SH-SY5Y (cell line): ENCODE results near the gene ZNF860.

Source experiments
- GATA2 ChIP-seq: IDR thresholded peaks from 2 replicates; pipeline ENCODE4 v1.6.1; 2011; ENCODE audit warnings: mild to moderate bottlenecking, low read depth, low read length
- GATA3 ChIP-seq: IDR thresholded peaks from 2 replicates; pipeline ENCODE4 v1.6.1; 2011; ENCODE audit warnings: low read depth, mild to moderate bottlenecking, low read length, moderate library complexity

The ZNF860 gene

GRCh38 chr3:32002561-32003368 lies 21.2 kb downstream of the ZNF860 start:
- TF ChIP-seq GATA2 (no peak), GATA3 (no peak)

GRCh38 chr3:32003380-32003779 lies 21.8 kb downstream of the ZNF860 start:
- TF ChIP-seq GATA2 (no peak), GATA3 (no peak)

- TF ChIP-seq GATA2 (no peak), GATA3 (no peak)
Measured at GRCh38 chr3:32004113-32004765, 22.7 kb downstream of the ZNF860 start.

- TF ChIP-seq GATA2 (no peak), GATA3 (no peak)
Measured at GRCh38 chr3:32009101-32009500, 27.6 kb downstream of the ZNF860 start.

GRCh38 chr3:32009957-32010356 lies 28.4 kb downstream of the ZNF860 start:
- TF ChIP-seq GATA3 (no peak), GATA2 (no peak)

GRCh38 chr3:32017286-32017685 lies 35.7 kb downstream of the ZNF860 start:
- TF ChIP-seq GATA3: no peak
- TF ChIP-seq GATA2: no peak

GRCh38 chr3:32018757-32019564 lies 37.4 kb downstream of the ZNF860 start:
- TF ChIP-seq GATA3 (no peak), GATA2 (no peak)

- TF ChIP-seq GATA3: no peak
- no peak for TF ChIP-seq GATA2
Measured at GRCh38 chr3:32021155-32021554, 39.6 kb downstream of the ZNF860 start.

- TF ChIP-seq GATA3 (no peak), GATA2 (no peak)
Measured at GRCh38 chr3:32021748-32022147, 40.2 kb downstream of the ZNF860 start.

GRCh38 chr3:32022947-32023346 lies 41.4 kb downstream of the ZNF860 start:
- no peak for TF ChIP-seq GATA2
- no peak for TF ChIP-seq GATA3

- no peak for TF ChIP-seq GATA2
- TF ChIP-seq GATA3: no peak
Measured at GRCh38 chr3:32026593-32026992, 45.0 kb downstream of the ZNF860 start.

GRCh38 chr3:32037932-32038267 lies 56.4 kb downstream of the ZNF860 start:
- TF ChIP-seq GATA3 (no peak), GATA2 (no peak)

GRCh38 chr3:32041316-32041715 lies 59.8 kb downstream of the ZNF860 start:
- TF ChIP-seq GATA2 (no peak), GATA3 (no peak)
